Lower lobe of right lung (tissue), 2 donors: Measurements from ENCODE around the gene CYTH4. TPM values are rescaled to one million over a fixed set of nuclear protein-coding genes. Genes with fewer than 3 reads are reported as not detected.
A peak's percentile ranks its signal among the peaks of the same experiment; 100 is the strongest.
"Not testable (repeated sequence)": the region's sequence is repeated elsewhere in the genome, so short reads cannot be mapped to it uniquely, and the experiment has no call there.

Experiments
- ATAC-seq, 2 donors: fragments of 200-7000 bp; cut with Tn5 transposase; one replicate each; pipeline ENCODE4 v1.9.1; 2020 to 2022; ENCODE audit warnings: mild to moderate bottlenecking in 2 of 2, moderate library complexity in 2 of 2
- DNase-seq: peaks from one replicate; pipeline ENCODE4 v3.0.0-alpha.2; 2020
- H3K27ac ChIP-seq: fragments of 200-600 bp; one replicate; pipeline ENCODE4 v1.8.0; 2022
- H3K27me3 ChIP-seq: fragments of 200-600 bp; one replicate; pipeline ENCODE4 v1.8.0; 2022; ENCODE audit warnings: low read depth
- H3K36me3 ChIP-seq: fragments of 200-600 bp; one replicate; pipeline ENCODE4 v1.8.0; 2022; ENCODE audit warnings: mild to moderate bottlenecking
- H3K4me1 ChIP-seq: fragments of 200-600 bp; one replicate; pipeline ENCODE4 v1.8.0; 2022
- H3K4me3 ChIP-seq: fragments of 200-600 bp; one replicate; pipeline ENCODE4 v1.8.0; 2022; ENCODE audit warnings: mild to moderate bottlenecking
- H3K9me3 ChIP-seq: fragments of 200-600 bp; one replicate; pipeline ENCODE4 v1.8.0; 2022
- CTCF ChIP-seq: fragments of 200-600 bp; IDR thresholded peaks from one replicate; pipeline ENCODE4 v1.8.0; 2022; ENCODE audit warnings: antibody characterized with exemption, mild to moderate bottlenecking
- intact Hi-C: fragments of 100-400 bp; cut with DNase I; formaldehyde crosslinking; loops from one replicate; pipeline ENCODE4 v1.11.0; 2022
- long read RNA-seq: library from polyadenylated mRNA; unstranded; transcript quantifications from one replicate; pipeline ENCODE4 v2.0.0, GENCODE V29; 2021
- total RNA-seq: library from RNA; stranded (reverse); fragmentation: NEBNext Ultra II Directional; extraction: Animal tissue kit (Norgen Biotek cat#: 25700); gene quantifications from one replicate; pipeline ENCODE4 v1.2.1, GENCODE V29; 2021
- donor health status: DM: no; HTN: yes; CAD: no; lungs with severe emphysema.

The CYTH4 gene
- 45.4 TPM for total RNA-seq
- long read RNA-seq, transcript CYTH4-201 (13 exons, 3,206 nt), result major isoform, 18 of 55 reads
- long read RNA-seq, partial matches to known transcripts, result 25 of 55 reads
- long read RNA-seq, other reads (novel, unspliced or antisense), result 8 of 55 reads

GRCh38 chr22:37282385-37282677 lies at the start of gene CYTH4:
Gene CYTH4, plus strand, starts transcription at chr22:37282508. Its CDS starts 62 bp downstream, at chr22:37282570.
- Histone ChIP-seq H3K4me1 (peaks cover 13% of the 10 kb centered on the region), H3K27ac (peak within 1 kb of the TSS; percentile 76), H3K27me3 (peaks cover 9% of the 10 kb centered on the region), H3K4me3 (peak within 1 kb of the TSS; percentile 62), H3K9me3 (no peaks in the 10 kb centered on the region), H3K36me3 (no peaks in the 10 kb centered on the region)
- no peak for TF ChIP-seq CTCF
- intact Hi-C loops, result no loop called here
- ATAC-seq (peak; percentile 68 to 73), DNase-seq (peak; percentile 91)

GRCh38 chr22:37233371-37233750 lies 48.9 kb upstream of the CYTH4 start:
- H3K27ac ChIP-seq, intact Hi-C loops, H3K4me3 ChIP-seq, H3K9me3 ChIP-seq, ATAC-seq: not testable (repeated sequence)
- peaks cover 11% of the 10 kb centered on the region for H3K36me3 ChIP-seq
- peak; percentile 16 for DNase-seq
- H3K4me1 ChIP-seq, result peaks cover 37% of the 10 kb centered on the region
- peaks cover 13% of the 10 kb centered on the region for H3K27me3 ChIP-seq

GRCh38 chr22:37233751-37234631 lies 48.3 kb upstream of the CYTH4 start:
- TF ChIP-seq CTCF, result no peak
- Histone ChIP-seq H3K4me3 (no peak overlapping the region), H3K9me3 (no peaks in the 10 kb centered on the region), H3K27me3 (peaks cover 19% of the 10 kb centered on the region), H3K36me3 (peaks cover 11% of the 10 kb centered on the region), H3K27ac (no peak overlapping the region), H3K4me1 (peaks cover 30% of the 10 kb centered on the region)
- DNase-seq (peak; percentile 22), ATAC-seq (no peak)
- intact Hi-C loops, result no loop called here

GRCh38 chr22:37234736-37235711 lies 47.3 kb upstream of the CYTH4 start:
- H3K36me3 ChIP-seq, result peaks cover 11% of the 10 kb centered on the region
- intact Hi-C loops, result no loop called here
- no peak overlapping the region for H3K4me3 ChIP-seq
- H3K9me3 ChIP-seq, result no peaks in the 10 kb centered on the region
- peak; percentile 29 for DNase-seq
- H3K27ac ChIP-seq, result no peak overlapping the region
- H3K27me3 ChIP-seq, result peaks cover 23% of the 10 kb centered on the region
- no peak for ATAC-seq
- TF ChIP-seq CTCF, result no peak
- H3K4me1 ChIP-seq, result peaks cover 20% of the 10 kb centered on the region

- ATAC-seq, result no peak
- H3K27me3 ChIP-seq, result peaks cover 33% of the 10 kb centered on the region
- intact Hi-C loops, result no loop called here
Observed at GRCh38 chr22:37235897-37236607, 46.3 kb upstream of the CYTH4 start.

More at GRCh38 chr22:37235897-37236607, 46.3 kb upstream of the CYTH4 start:
- H3K4me1 ChIP-seq, result peaks cover 10% of the 10 kb centered on the region
- no peak for TF ChIP-seq CTCF
- no peak overlapping the region for H3K27ac ChIP-seq
- peak; percentile 45 for DNase-seq
- peaks cover 20% of the 10 kb centered on the region for H3K36me3 ChIP-seq
- no peaks in the 10 kb centered on the region for H3K9me3 ChIP-seq
- no peak overlapping the region for H3K4me3 ChIP-seq
